ENCODE measurements around the gene LYPD1.

- TF ChIP-seq, protein P1, sequence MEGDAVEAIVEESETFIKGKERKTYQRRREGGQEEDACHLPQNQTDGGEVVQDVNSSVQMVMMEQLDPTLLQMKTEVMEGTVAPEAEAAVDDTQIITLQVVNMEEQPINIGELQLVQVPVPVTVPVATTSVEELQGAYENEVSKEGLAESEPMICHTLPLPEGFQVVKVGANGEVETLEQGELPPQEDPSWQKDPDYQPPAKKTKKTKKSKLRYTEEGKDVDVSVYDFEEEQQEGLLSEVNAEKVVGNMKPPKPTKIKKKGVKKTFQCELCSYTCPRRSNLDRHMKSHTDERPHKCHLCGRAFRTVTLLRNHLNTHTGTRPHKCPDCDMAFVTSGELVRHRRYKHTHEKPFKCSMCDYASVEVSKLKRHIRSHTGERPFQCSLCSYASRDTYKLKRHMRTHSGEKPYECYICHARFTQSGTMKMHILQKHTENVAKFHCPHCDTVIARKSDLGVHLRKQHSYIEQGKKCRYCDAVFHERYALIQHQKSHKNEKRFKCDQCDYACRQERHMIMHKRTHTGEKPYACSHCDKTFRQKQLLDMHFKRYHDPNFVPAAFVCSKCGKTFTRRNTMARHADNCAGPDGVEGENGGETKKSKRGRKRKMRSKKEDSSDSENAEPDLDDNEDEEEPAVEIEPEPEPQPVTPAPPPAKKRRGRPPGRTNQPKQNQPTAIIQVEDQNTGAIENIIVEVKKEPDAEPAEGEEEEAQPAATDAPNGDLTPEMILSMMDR (IDR thresholded peaks at IDR 0.05): no peak
- TF ChIP-seq POLR2AphosphoS5 (IDR thresholded peaks at IDR 0.05): no peak
- no peak for TF ChIP-seq POLR2A (IDR thresholded peaks at IDR 0.05)
Measured at GRCh38 chr2:132633635-132634034, 36.4 kb downstream of the LYPD1 start.
